Nucleus accumbens (tissue), 56 donors: Measurements from ENCODE around the gene KCNB1.
"Not testable (repeated sequence)": the region's sequence is repeated elsewhere in the genome, so short reads cannot be mapped to it uniquely, and the experiment has no call there.

ENCODE experiments used
- DNase-seq, 56 donors: peaks; one replicate each; lab custom pipeline; 2025; lab: John Stamatoyannopoulos, UW

The KCNB1 gene

DNA sequence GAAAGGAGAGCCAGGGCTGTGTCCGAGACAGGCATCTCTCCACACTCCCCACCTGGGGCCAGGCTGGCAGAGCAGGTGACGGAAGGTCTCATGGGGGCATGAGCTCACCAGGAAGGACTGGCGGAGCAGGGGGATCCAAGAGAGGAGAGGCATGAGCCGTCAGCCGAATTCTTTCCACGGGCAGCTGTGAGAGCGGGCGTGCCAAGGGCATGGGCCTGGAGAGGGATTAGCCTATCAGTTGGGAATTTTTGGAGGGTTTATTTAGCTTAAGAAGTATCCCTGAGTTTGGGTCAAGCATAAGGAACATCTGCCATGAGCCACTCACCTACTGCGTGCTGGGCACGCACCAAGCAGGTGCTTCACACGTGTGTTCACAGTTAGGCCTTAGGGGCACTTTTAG, 144.4 kb downstream of the KCNB1 start:
- DNase-seq = no peak

DNA sequence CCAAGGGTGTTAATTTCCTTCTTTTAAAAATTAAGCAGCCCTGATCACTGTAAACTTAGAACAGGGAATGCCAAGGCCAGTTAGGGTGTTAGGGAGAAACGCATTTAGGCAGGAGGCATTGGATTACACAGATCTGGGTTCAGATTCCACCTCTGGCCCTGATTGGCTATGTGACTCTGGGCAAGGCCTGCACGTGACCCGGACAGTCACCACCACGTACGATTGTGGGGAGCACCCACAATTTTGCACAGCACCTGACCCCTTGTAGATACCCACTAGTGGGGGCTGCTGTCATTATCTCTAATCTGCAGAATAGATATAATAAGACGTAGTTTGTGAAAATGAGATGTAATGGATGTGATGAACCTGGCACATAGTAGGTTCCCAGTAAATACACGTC, 145.1 kb downstream of the KCNB1 start:
- no peak for DNase-seq

DNA sequence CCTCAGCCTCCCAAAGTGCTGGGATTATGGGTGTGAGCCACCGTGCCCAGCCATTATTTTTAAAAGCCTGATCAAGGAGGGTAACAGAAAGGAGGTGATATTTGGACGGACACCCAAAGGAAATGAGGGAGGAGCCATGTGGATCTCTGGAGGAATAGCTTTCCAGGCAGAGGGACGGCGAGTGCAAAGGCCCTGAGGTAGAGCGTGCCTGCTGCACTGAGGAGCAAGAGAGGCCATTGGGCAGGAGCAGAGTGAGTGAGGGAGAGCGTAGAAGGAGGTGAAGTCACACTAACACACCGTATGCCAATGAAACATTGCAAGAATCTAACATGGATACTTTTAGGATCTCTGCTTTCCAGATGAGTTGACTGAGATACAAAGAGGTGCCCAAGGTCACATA, 145.7 kb downstream of the KCNB1 start:
- DNase-seq = no peak

DNA sequence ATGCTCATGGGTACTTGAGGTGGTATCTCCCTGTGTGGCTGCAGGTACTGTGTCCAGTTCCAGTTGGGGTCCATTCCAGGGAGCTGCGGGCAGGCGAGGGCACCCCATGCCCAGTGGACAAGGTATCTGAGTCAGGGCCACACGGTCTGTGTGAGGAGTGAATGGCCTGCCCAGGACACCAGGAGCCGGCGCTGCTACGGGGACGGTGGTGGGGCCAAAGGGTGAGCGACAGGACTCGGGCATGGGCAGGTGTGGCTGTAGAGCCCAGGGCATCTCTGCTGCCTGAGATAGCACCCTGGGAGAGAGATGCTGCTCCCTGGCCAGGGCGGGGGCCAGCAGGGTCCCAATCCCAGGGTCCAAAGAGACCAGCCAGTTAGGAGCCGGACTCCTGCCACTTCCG, 147.0 kb downstream of the KCNB1 start:
- no peak for DNase-seq

DNA sequence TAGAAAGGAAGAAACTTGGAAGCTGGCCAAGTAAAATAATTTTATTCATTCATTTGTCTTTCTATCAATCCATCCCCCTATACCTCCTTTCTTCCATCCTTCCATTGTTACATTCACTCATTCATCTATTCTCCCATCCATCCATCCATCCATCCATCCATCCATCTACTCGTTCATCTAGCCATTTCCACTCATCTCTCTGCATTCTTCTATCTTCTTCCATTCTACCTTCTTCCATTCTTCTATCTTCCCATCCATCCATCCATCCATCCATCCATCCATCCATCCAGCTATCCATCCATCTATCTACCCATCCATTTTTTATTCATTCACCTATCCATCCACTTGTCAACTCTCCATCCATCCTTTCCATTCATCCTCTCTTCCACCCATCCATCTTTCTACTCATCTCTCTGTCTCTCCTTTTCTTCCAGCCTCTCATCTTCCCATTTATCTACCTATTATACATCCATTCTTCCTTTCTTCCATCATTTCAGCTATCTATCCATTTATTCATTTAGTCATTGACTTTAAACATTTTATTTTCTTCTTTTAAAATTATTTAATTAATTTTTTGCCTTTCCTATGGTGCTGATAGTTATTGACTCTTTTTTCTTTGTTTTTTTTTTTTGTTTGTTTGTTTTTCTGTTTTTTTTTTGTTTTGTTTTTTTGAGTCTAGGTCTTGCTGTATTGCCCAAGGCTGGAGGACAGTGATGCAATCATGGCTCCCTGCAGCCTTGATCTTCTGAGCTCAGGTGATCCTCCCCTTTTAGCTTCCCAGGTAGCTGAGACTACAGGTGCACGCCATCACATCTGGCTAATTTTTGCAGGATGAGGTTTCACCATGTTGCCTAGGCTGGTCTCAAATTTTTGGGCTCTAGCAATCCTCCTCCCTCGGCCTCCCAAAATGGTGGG, 151.5 kb downstream of the KCNB1 start:
- DNase-seq = no peak

DNA sequence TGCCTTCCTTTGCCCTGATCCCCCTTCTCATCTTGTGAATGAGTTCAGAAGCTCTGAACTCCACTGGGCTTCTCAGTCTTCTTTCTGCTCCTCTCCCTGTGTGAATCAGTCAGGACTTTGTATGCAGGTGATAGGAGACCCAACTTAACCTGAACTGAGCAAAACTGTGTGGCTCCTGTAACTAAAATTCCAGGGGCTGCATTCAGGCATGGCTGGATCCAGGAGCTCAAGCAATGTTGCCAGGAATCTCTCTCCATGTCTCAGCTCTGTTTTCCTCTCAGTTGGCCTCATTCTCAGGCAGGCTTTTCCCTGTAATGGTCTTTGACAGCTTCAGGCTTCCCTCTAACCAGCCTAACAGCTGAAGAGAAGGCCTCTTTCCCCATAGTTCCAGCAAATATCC, 153.7 kb downstream of the KCNB1 start:
- DNase-seq = no peak

DNA sequence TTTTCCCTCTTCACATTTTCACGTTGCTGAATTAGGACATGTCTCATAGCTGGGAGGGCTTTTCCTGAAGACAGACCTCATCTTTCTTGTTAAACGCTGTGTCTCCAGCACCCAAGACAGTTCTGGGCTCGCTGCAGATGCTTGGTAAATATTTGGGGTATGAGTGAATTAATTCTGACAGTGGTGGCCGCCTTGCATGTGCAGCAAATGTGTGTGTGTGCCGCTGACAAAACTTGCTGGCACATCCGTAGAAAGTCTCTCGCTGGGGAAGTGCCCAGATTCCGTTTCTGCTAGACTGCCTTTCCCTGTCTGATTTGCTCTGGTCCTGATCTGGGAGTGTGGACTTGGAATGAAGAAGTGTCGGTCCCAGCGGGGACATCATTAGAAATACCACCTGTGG, 156.4 kb downstream of the KCNB1 start:
- no peak for DNase-seq

DNA sequence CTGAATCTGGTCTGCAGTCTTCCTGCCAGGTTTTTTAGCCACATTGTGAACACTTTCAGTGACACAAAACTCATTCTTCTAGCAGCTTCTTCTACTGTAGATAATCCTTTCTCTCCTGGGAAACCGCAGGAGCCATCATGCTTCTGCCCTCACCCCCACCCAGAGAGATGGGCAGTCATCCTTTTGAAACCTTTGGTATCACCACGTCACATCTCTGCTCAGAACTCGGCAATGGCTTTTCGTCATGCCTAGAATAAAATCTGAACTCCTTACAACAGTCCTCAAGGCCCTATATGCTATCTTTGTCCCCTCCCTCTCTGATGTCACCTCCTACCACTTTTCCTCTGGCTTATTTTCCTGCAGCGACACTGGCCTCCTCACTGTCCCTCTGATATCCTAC, 158.2 kb downstream of the KCNB1 start:
- DNase-seq = no peak

DNA sequence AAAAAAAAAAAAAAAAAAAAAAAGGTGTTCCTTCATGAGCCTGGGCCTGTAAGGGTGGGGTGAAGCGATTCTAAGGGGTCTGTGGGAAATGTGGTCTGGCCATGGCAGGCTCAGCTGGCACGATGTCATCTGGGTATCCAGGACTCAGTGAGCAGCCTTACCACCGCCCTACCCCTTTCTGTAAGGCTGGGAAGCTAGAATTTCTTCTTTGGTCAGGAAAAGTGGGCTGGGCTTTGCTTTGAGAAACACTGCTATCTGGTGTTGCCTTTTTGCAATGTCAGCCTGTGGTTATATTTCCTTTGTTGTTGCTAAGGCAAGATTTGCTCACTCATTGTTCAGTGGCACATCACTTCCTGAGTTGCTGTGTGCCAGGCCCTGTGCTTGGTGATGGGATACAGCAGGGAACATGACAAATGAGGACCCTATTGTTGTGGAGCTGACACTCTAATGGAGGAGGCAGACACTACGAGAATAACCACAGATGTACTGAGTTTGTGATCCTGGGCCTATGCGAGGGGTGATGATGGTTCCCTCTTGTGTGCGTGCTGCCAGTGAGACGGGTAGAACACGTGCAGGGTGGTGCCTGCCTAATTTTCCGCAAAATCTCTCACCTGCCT, 158.7 kb downstream of the KCNB1 start:
- DNase-seq = no peak

DNA sequence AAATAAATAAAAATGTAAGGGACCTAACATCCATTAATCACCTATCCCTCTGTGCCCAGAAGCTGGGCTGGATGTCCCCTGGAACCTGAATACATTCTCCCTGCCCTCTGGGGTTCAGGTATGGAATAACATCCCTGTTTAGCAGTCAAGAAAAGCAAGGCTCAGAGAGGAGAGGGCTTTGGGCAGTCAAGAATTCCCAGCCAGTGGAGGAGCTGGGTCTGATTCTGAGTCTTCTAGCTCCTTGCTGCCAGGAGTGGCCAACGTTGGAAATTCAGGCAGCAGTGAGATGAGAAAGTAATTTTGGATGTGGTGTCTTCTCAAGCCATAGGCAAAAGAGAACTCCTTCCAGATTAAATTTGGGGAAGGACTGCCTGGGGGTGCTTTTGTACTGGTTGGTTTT, 162.0 kb downstream of the KCNB1 start:
- DNase-seq = peak in 4 of 56 donors; percentile 7 to 28 (median 20)

DNA sequence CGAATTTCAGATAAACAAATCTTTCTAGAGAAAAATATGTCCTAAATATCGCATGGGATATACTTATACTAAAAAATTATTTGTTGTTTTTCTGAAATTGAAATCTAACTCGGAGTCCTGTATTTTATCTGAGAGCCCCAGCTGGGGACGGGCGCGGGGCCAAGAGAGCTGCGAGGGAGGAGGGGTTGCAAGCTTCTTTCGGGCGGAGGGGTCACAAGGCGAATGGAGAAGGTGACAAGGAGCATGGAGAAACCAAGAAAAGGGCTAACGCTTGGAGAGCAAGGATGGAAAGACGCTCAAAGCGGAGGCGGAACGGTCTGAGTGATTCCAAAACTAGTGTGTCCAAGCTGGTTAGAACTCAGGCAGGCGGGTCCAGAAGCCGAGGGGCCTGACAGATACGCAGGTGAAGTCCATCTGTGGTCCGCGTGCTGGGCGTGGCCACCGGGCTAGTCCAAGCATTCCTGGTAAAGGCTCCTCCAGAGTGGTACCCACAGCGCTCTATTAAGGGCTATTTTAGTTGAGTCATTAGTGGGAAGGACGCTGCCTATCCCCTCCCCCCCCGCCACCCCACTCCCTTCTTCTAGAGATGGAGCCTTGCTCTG, 163.2 kb downstream of the KCNB1 start:
- peak in 1 of 56 donors; percentile 2 for DNase-seq

DNA sequence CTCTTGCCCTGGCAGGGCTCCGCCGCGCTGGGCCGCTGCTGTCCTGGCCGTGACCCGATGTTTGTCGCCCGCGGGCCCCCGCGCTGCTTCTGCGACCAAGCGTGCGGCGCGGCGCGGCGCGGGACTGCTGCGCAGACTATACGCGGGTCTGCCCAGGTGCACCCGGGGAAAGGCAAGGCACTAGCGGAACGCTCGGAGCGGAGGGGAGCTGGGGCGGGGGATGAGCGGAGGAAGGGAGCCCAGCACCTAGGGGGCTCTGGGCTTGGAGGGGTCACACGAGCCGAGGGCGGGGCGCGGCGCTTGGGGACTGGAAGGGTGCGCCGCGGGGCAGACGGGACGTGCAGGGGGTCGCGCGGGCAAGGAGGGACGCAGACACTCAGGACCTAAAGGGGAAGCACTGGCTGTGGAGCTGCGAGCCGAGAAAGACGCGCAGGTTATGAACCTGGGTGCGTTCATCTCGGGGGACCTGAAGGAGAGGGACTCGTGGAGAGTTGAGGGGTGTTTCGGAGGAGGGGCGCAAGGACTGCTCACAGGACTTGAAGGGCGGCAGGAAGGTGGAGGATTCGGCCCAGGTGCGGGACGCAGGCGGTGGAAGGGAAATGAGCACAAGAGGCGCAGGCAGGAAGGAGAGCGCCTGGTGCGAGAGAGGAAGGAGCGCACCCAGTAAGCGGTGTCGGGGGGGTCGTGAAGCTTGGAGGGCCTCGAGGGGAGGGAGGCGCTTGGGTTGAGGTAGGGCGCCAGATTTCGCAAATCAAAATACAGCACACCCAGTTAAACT, 163.8 kb downstream of the KCNB1 start:
- DNase-seq = peak in 2 of 56 donors; percentile 9 to 17

DNA sequence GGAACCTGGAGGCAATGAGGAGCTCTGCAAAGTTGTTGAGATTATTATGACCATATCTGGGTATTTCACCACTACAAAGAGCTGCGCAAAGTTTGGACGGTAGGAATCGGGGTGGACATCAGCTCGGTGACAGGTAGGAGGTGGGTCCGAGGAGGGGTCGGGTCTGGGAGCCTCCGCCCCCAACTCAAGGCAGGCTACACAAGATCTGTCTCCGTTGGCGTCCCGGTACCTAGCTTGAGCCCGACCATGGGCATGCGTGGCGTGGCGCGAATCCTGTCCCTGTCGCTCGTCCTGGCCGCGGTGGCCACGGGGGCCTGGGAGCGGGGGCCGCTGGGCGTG, 164.4 kb downstream of the KCNB1 start:
- DNase-seq = no peak

DNA sequence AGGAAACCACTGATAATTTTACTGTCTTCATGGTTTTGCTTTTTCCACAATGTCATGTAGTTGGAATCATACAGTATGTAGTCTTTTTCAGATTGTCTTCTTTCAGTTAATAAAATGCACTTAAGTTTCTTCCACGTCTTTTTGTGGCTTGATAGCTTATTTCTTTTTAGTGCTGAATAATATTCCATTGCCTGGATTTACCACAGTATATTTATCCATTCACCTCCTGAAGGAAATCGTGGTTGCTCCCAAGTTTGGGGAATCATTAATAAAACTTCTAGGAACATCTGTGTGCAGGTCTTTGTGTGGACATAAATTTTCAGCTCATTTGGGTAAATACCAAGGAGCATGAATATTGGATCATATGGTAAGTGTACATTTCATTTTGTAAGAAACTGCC, 165.8 kb downstream of the KCNB1 start:
- DNase-seq = no peak

DNA sequence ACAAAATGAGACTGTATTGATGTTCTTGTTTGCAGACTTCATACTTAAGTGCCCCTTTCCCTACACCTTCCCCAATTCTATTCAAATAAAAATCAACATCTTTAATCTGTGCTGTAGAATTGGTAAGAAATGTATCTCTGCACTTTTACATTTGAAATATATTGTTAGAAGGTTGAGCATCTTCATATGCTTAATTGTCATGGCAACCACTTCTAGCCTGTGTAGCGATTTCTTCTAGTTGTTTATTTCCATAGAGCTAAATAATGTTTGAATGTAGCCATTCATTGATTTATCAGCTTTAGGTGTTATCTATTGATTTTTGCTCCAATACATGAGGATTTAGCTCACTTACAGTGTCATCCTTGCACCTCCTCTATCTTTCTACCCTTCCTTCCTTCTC, 166.9 kb downstream of the KCNB1 start:
- no peak for DNase-seq

DNA sequence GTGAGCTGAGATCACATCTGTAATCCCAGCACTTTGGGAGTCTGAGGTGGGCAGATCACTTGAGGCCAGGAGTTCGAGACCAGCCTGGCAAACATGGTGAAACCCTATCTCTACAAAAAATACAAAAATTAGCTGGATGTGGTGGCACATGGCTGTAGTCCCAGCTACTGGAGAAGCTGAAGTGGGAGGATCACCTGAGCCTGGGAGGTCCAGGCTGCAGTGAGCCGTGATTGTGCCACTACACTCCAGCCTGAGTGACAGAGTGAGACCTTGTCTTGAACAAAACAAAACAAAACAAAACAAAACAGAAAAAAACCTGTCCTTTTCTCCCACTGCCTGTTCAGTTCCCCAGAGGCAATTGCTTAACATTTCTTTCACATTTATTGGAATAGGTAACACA, 168.4 kb downstream of the KCNB1 start:
- DNase-seq = not testable (repeated sequence)
